Neural cell (in vitro differentiated cells): ENCODE results near the gene GMDS. TPM values are rescaled to one million over a fixed set of nuclear protein-coding genes. Genes with fewer than 3 reads are reported as not detected.

ENCODE experiments used
- H2AFZ ChIP-seq: fragments of 200-600, 300-800 bp; sonication (generic), shearing (Covaris generic); 2 replicates; pipeline ENCODE4 v1.6.0; 2014; ENCODE audit warnings: low read depth, mild to moderate bottlenecking, antibody characterized with exemption, low read length, moderate library complexity
- H3F3A ChIP-seq: fragments of 200-600 bp; shearing (Covaris generic); 2 replicates; pipeline ENCODE4 v1.6.1; 2016; ENCODE audit warnings: mild to moderate bottlenecking, moderate library complexity, mixed read lengths, antibody characterized with exemption, low read length; ENCODE audit not compliant: insufficient read depth, poor library complexity, severe bottlenecking
- H3K27ac ChIP-seq: fragments of 200-600, 300-800 bp; sonication (generic), shearing (Covaris generic); 2 replicates; pipeline ENCODE4 v1.5.1; 2014; ENCODE audit warnings: mild to moderate bottlenecking, low read length, moderate library complexity
- H3K27me3 ChIP-seq: fragments of 300-800, 200-600 bp; sonication (generic), shearing (Covaris generic); 2 replicates; pipeline ENCODE4 v1.6.0; 2014; ENCODE audit warnings: mild to moderate bottlenecking, low read depth, low read length, moderate library complexity; ENCODE audit not compliant: insufficient read depth
- H3K36me3 ChIP-seq: fragments of 300-800, 200-600 bp; sonication (generic), shearing (Covaris generic); 2 replicates; pipeline ENCODE4 v1.5.1; 2014; ENCODE audit warnings: mild to moderate bottlenecking, antibody characterized with exemption, low read length, moderate library complexity; ENCODE audit not compliant: insufficient read depth
- H3K4me2 ChIP-seq: fragments of 300-800, 200-600 bp; sonication (generic), shearing (Covaris generic); 2 replicates; pipeline ENCODE4 v1.6.0; 2014; ENCODE audit warnings: mild to moderate bottlenecking, low read length
- H3K4me3 ChIP-seq: fragments of 300-800, 200-600 bp; sonication (generic), shearing (Covaris generic); 2 replicates; pipeline ENCODE4 v1.5.1; 2014; ENCODE audit warnings: mild to moderate bottlenecking, low read length, moderate library complexity
- H3K79me2 ChIP-seq: fragments of 200-600 bp; shearing (Covaris generic); replicated peaks from 2 replicates; pipeline ENCODE4 v1.6.0; 2014; ENCODE audit warnings: mild to moderate bottlenecking, low read length, moderate library complexity; ENCODE audit not compliant: insufficient read depth
- H3K9ac ChIP-seq: fragments of 300-800, 200-600 bp; sonication (generic), shearing (Covaris generic); 2 replicates; pipeline ENCODE4 v1.6.1; 2016; ENCODE audit warnings: mild to moderate bottlenecking, low read length, mixed read lengths
- H3K9me2 ChIP-seq: fragments of 200-600 bp; shearing (Covaris generic); 2 replicates; pipeline ENCODE4 v1.6.1; 2016; ENCODE audit warnings: mild to moderate bottlenecking, low read length, mixed read lengths; ENCODE audit not compliant: insufficient read depth
- H3K9me3 ChIP-seq: fragments of 200-600, 300-800 bp; sonication (generic), shearing (Covaris generic); 2 replicates; pipeline ENCODE4 v1.6.1; 2016; ENCODE audit warnings: mild to moderate bottlenecking, mixed run types, low read length, moderate library complexity, mixed read lengths
- H4K20me1 ChIP-seq: fragments of 200-600 bp; shearing (Covaris generic); 2 replicates; pipeline ENCODE4 v1.6.1; 2016; ENCODE audit warnings: mild to moderate bottlenecking, mixed run types; ENCODE audit not compliant: insufficient read depth
- CTCF ChIP-seq: fragments of 450-650 bp; IDR thresholded peaks from 2 replicates; pipeline ENCODE4 v1.5.1; 2014; ENCODE audit warnings: antibody characterized with exemption, mild to moderate bottlenecking, moderate library complexity; ENCODE audit not compliant: poor library complexity, severe bottlenecking
- EP300 ChIP-seq: fragments of 450-650 bp; conservative IDR thresholded peaks from 2 replicates; pipeline ENCODE4 v1.6.1; 2014; ENCODE audit warnings: antibody characterized with exemption, mild to moderate bottlenecking, moderate library complexity; ENCODE audit not compliant: poor library complexity, severe bottlenecking
- EZH2 ChIP-seq: fragments of 200-600, 300-800 bp; shearing (Covaris generic), sonication (generic); IDR thresholded peaks from 2 replicates; pipeline ENCODE4 v1.6.1; 2014; ENCODE audit warnings: antibody characterized with exemption, low read length, borderline replicate concordance, mild to moderate bottlenecking; ENCODE audit not compliant: insufficient read depth, poor library complexity, severe bottlenecking
- MXI1 ChIP-seq: fragments of 450-650 bp; conservative IDR thresholded peaks from 2 replicates; pipeline ENCODE4 v1.6.1; 2014; ENCODE audit warnings: antibody characterized with exemption, mild to moderate bottlenecking; ENCODE audit not compliant: poor library complexity, severe bottlenecking
- POLR2AphosphoS5 ChIP-seq: IDR thresholded peaks from 2 replicates; pipeline ENCODE4 v1.6.1; 2012
- RAD21 ChIP-seq: fragments of 450-650 bp; conservative IDR thresholded peaks from 2 replicates; pipeline ENCODE4 v1.6.1; 2014; ENCODE audit warnings: antibody characterized with exemption, mild to moderate bottlenecking, moderate library complexity
- SMC3 ChIP-seq: fragments of 450-650 bp; conservative IDR thresholded peaks from 2 replicates; pipeline ENCODE4 v1.6.1; 2014; ENCODE audit warnings: antibody characterized with exemption, mild to moderate bottlenecking, moderate library complexity; ENCODE audit not compliant: poor library complexity
- TAF1 ChIP-seq: IDR thresholded peaks from 2 replicates; pipeline ENCODE4 v1.6.1; 2012; ENCODE audit warnings: low read depth
- polyA plus RNA-seq: library from polyadenylated mRNA; depleted of rRNA; stranded (reverse); fragments of >200 nt; gene quantifications from 2 replicates; pipeline ENCODE4 v1.2.3, GENCODE V29; 2014
- TF ChIP-seq, protein P1 (sequence below): IDR thresholded peaks from 2 replicates; pipeline ENCODE4 v1.6.1; 2012; ENCODE audit warnings: borderline replicate concordance

GMDS gene
- polyA plus RNA-seq, 1 donor from 2014 or later: 11.4 TPM

GRCh38 chr6:2168480-2168879 lies 76.9 kb downstream of the GMDS start (continued):
- TF ChIP-seq SMC3: no peak

GRCh38 chr6:2166717-2167116 lies 78.7 kb downstream of the GMDS start:
- H3K4me2 ChIP-seq: no peak overlapping the region
- no peak overlapping the region for H2AFZ ChIP-seq
- H3K9ac ChIP-seq: no peak overlapping the region
- no peaks in the 10 kb centered on the region for H3F3A ChIP-seq
- TF ChIP-seq, protein P1, sequence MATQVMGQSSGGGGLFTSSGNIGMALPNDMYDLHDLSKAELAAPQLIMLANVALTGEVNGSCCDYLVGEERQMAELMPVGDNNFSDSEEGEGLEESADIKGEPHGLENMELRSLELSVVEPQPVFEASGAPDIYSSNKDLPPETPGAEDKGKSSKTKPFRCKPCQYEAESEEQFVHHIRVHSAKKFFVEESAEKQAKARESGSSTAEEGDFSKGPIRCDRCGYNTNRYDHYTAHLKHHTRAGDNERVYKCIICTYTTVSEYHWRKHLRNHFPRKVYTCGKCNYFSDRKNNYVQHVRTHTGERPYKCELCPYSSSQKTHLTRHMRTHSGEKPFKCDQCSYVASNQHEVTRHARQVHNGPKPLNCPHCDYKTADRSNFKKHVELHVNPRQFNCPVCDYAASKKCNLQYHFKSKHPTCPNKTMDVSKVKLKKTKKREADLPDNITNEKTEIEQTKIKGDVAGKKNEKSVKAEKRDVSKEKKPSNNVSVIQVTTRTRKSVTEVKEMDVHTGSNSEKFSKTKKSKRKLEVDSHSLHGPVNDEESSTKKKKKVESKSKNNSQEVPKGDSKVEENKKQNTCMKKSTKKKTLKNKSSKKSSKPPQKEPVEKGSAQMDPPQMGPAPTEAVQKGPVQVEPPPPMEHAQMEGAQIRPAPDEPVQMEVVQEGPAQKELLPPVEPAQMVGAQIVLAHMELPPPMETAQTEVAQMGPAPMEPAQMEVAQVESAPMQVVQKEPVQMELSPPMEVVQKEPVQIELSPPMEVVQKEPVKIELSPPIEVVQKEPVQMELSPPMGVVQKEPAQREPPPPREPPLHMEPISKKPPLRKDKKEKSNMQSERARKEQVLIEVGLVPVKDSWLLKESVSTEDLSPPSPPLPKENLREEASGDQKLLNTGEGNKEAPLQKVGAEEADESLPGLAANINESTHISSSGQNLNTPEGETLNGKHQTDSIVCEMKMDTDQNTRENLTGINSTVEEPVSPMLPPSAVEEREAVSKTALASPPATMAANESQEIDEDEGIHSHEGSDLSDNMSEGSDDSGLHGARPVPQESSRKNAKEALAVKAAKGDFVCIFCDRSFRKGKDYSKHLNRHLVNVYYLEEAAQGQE: no peak
- no peak for TF ChIP-seq EZH2
- no peak for TF ChIP-seq CTCF
- TF ChIP-seq EP300: no peak
- TF ChIP-seq RAD21: no peak
- TF ChIP-seq MXI1: no peak
- no peak for TF ChIP-seq TAF1
- TF ChIP-seq SMC3: no peak
- no peak for TF ChIP-seq POLR2AphosphoS5
- H3K79me2 ChIP-seq: no peaks in the 10 kb centered on the region
- H3K36me3 ChIP-seq: no peaks in the 10 kb centered on the region
- no peak overlapping the region for H3K27ac ChIP-seq
- H3K9me2 ChIP-seq: no peaks in the 10 kb centered on the region
- H3K4me3 ChIP-seq: no peak overlapping the region
- no peaks in the 10 kb centered on the region for H3K9me3 ChIP-seq
- no peaks in the 10 kb centered on the region for H4K20me1 ChIP-seq
- no peaks in the 10 kb centered on the region for H3K27me3 ChIP-seq

GRCh38 chr6:2165286-2165685 lies 80.1 kb downstream of the GMDS start:
- no peaks in the 10 kb centered on the region for H3K27me3 ChIP-seq
- no peaks in the 10 kb centered on the region for H4K20me1 ChIP-seq
- H3F3A ChIP-seq: no peaks in the 10 kb centered on the region
- no peak for TF ChIP-seq RAD21
- no peak for TF ChIP-seq CTCF
- TF ChIP-seq MXI1: no peak
- TF ChIP-seq TAF1: no peak
- TF ChIP-seq POLR2AphosphoS5: no peak
- no peak for TF ChIP-seq EZH2
- TF ChIP-seq, protein P1: no peak
- no peak for TF ChIP-seq EP300
- no peak for TF ChIP-seq SMC3
- H3K9me3 ChIP-seq: no peaks in the 10 kb centered on the region
- no peak overlapping the region for H3K9ac ChIP-seq
- H3K79me2 ChIP-seq: no peaks in the 10 kb centered on the region
- no peak overlapping the region for H2AFZ ChIP-seq
- no peak overlapping the region for H3K4me3 ChIP-seq
- H3K9me2 ChIP-seq: no peaks in the 10 kb centered on the region
- H3K27ac ChIP-seq: no peak overlapping the region
- no peak overlapping the region for H3K4me2 ChIP-seq
- H3K36me3 ChIP-seq: no peaks in the 10 kb centered on the region
